ENCODE data around the gene EPHA5. TPM values are rescaled to one million over a fixed set of nuclear protein-coding genes. Genes with fewer than 3 reads are reported as not detected.

Gene EPHA5
- total RNA-seq, 1 donor from 2014 or later = 0.86 TPM

DNA sequence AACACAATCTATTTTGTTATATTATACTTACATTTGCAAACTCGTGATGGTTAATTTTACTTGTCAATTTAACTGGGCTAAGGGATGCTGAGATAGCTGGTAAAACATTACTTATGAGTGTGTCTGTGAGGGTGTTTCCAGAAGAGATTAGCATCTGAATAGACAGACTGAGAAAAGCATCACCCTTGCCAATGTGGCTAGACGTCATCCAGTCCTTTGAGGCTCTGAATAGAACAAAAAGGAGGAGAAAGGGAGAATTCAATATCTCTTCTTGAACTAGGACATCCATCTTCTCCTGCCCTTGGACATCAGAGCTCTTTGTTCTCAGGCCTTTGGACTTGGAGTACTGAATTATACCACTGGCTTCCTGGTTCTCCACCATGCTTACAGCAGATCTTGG, 154.6 kb downstream of the EPHA5 start:
- no peak for DNase-seq (ENCODE audit: low read depth)
- no peak overlapping the region for H3K4me3 ChIP-seq (ENCODE audit: low read depth, low read length)
- TF ChIP-seq, protein P1, sequence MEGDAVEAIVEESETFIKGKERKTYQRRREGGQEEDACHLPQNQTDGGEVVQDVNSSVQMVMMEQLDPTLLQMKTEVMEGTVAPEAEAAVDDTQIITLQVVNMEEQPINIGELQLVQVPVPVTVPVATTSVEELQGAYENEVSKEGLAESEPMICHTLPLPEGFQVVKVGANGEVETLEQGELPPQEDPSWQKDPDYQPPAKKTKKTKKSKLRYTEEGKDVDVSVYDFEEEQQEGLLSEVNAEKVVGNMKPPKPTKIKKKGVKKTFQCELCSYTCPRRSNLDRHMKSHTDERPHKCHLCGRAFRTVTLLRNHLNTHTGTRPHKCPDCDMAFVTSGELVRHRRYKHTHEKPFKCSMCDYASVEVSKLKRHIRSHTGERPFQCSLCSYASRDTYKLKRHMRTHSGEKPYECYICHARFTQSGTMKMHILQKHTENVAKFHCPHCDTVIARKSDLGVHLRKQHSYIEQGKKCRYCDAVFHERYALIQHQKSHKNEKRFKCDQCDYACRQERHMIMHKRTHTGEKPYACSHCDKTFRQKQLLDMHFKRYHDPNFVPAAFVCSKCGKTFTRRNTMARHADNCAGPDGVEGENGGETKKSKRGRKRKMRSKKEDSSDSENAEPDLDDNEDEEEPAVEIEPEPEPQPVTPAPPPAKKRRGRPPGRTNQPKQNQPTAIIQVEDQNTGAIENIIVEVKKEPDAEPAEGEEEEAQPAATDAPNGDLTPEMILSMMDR (conservative IDR thresholded peaks at IDR 0.05; ENCODE audit: low read depth, low read length) = no peak

- DNase-seq (ENCODE audit: low read depth) = no peak
- no peak overlapping the region for H3K4me3 ChIP-seq (ENCODE audit: low read depth, low read length)
- TF ChIP-seq, protein P1 (conservative IDR thresholded peaks at IDR 0.05; ENCODE audit: low read depth, low read length) = no peak
Observed at GRCh38 chr4:65510976-65511375, 159.3 kb downstream of the EPHA5 start.

DNA sequence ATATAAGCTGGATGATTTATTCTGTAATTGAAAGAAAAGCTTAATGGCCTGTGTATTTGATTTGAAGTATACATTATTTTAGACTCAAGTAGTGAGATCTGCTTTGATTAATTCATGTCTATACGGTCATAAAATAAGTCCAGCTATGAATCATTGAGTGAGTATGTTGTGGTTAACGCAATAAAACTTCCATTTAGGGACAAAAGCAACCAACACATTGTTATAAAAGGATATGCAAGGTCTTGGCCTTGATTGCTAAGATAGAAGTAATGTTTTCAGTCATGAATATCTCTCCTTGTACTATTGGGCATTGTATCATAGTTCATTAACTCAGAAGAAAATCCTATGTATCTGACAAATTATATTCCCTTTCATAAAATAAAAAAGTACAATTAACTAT, 162.1 kb downstream of the EPHA5 start:
- TF ChIP-seq, protein P1 (conservative IDR thresholded peaks at IDR 0.05; ENCODE audit: low read depth, low read length) = no peak
- no peak overlapping the region for H3K4me3 ChIP-seq (ENCODE audit: low read depth, low read length)
- DNase-seq (ENCODE audit: low read depth) = peak; percentile 13

DNA sequence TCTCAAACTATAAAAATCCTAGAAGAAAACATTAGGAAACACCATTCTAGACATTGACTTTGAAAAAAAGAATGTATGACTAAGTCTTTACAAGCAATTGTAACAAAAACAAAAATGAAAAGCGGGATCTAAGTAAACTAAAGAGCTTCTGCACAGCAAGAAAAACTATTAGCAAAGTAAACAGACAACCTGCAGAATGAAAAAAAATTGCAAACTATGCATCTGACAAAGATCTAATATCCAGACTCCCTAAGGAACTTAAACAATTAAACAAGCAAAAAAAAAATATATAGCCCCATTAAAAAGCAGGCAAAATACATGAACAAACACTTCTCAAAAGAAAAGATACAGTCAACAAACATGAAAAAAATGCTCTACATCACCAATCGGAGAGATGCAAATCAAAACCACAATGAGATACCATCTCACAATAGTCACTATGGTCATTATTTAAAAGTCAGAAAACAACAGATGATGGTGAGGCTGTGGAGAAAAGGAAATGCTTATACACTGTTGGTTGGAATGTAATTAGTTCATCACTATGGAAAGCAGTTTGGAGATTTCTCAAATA, 168.1 kb downstream of the EPHA5 start:
- no peak for DNase-seq (ENCODE audit: low read depth)
- TF ChIP-seq, protein P1 (conservative IDR thresholded peaks at IDR 0.05; ENCODE audit: low read depth, low read length) = no peak
- no peak overlapping the region for H3K4me3 ChIP-seq (ENCODE audit: low read depth, low read length)

DNA sequence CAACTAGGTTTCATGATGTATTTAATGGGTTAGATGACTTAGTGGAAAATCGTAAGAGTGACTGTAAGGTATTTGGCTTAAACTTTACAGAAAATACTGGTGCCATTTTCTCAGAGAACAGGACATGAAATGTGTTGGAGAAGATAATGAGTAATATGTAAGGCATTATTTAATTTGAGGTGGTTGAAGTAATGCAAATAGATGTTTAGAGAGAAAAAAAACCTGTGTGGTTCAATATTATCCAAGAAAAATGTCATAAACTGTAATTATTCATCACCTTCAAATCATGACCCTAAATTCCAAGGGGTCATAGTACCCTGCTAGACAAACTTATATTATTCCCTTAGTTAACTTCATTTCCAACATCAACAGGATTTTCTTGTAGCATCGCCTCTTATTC, 171.7 kb downstream of the EPHA5 start:
- no peak overlapping the region for H3K4me3 ChIP-seq (ENCODE audit: low read depth, low read length)
- TF ChIP-seq, protein P1 (conservative IDR thresholded peaks at IDR 0.05; ENCODE audit: low read depth, low read length) = no peak
- no peak for DNase-seq (ENCODE audit: low read depth)

GRCh38 chr4:65495439-65495838, 174.8 kb downstream of the EPHA5 start:
- TF ChIP-seq, protein P1 (conservative IDR thresholded peaks at IDR 0.05; ENCODE audit: low read depth, low read length) = no peak
- no peak overlapping the region for H3K4me3 ChIP-seq (ENCODE audit: low read depth, low read length)
- no peak for DNase-seq (ENCODE audit: low read depth)

- H3K4me3 ChIP-seq (ENCODE audit: low read depth, low read length) = no peak overlapping the region
- TF ChIP-seq, protein P1 (conservative IDR thresholded peaks at IDR 0.05; ENCODE audit: low read depth, low read length) = no peak
- DNase-seq (ENCODE audit: low read depth) = peak; percentile 39
Observed at GRCh38 chr4:65482410-65482809, 187.9 kb downstream of the EPHA5 start.
